SK-N-MC (cell line): ENCODE measurements around the gene CLIP4.

Experiments used
- EZH2 ChIP-seq: fragments of 200-600 bp; sonication (generic); IDR thresholded peaks from one replicate; pipeline ENCODE4 v1.6.1; 2017; ENCODE audit warnings: antibody characterized with exemption
- FOXP2 ChIP-seq: optimal IDR thresholded peaks from 2 replicates; pipeline ENCODE3; 2011; ENCODE audit warnings: mild to moderate bottlenecking, moderate library complexity; ENCODE audit not compliant: insufficient read depth; ENCODE audit errors: extremely low read length, control extremely low read depth
- POLR2AphosphoS5 ChIP-seq: IDR thresholded peaks from 2 replicates; pipeline ENCODE4 v1.6.1; 2012; ENCODE audit warnings: mild to moderate bottlenecking, low read depth, low read length, borderline replicate concordance

GRCh38 chr2:29225814-29226213, 110.6 kb downstream of the CLIP4 start:
- TF ChIP-seq EZH2 (no peak), POLR2AphosphoS5 (no peak), FOXP2 (no peak)
